ENCODE data around the gene SEC31A. TPM values are rescaled to one million over a fixed set of nuclear protein-coding genes. Genes with fewer than 3 reads are reported as not detected.

The SEC31A gene
- total RNA-seq, 1 donor from 2014 or later = 210 TPM

DNA sequence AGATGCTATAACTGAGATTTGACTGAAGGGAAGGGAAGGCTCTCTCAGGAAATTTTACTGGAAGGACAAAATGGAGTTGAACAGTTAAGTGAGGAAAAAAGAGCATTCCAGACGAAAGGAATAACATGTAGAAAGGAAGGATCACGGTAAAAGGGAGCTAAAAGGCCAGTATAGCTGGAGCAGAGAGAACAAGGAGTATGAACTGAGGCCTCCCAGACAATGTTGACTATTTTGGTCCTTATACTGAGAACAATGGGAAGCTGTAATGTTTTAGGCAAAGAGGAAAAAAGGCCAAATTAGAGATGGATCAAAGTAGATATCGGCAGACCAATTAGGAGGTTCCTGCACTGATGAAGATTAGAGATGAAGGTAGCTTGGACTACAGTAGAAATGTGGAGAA lies 65.5 kb downstream of the SEC31A start:
- Histone ChIP-seq H3K36me3 (peaks cover 21% of the 10 kb centered on the region), H3F3A (ENCODE audit: low read depth) (no peaks in the 10 kb centered on the region), H3K79me2 (ENCODE audit: low read depth) (no peaks in the 10 kb centered on the region), H3K4me2 (no peak overlapping the region), H3K4me1 (no peaks in the 10 kb centered on the region), H4K20me1 (ENCODE audit: low read depth) (no peaks in the 10 kb centered on the region), H3K9me3 (ENCODE audit: low read depth) (no peaks in the 10 kb centered on the region), H2AFZ (replicated peaks) (no peak overlapping the region), H3K9ac (no peak overlapping the region), H3K27me3 (no peaks in the 10 kb centered on the region), H3K27ac (no peak overlapping the region), H3K4me3 (no peak overlapping the region)
- Mint-ChIP-seq H3K4me3 (no peak overlapping the region), H3K27me3 (ENCODE audit: insufficient read depth, low read depth) (no peaks in the 10 kb centered on the region), H3K9me3 (no peaks in the 10 kb centered on the region), H3K4me1 (no peaks in the 10 kb centered on the region), H3K27ac (no peak overlapping the region), H3K36me3 (peaks cover 39% of the 10 kb centered on the region)
- no peak for DNase-seq (ENCODE audit: low spot score)
- TF ChIP-seq, protein P1, sequence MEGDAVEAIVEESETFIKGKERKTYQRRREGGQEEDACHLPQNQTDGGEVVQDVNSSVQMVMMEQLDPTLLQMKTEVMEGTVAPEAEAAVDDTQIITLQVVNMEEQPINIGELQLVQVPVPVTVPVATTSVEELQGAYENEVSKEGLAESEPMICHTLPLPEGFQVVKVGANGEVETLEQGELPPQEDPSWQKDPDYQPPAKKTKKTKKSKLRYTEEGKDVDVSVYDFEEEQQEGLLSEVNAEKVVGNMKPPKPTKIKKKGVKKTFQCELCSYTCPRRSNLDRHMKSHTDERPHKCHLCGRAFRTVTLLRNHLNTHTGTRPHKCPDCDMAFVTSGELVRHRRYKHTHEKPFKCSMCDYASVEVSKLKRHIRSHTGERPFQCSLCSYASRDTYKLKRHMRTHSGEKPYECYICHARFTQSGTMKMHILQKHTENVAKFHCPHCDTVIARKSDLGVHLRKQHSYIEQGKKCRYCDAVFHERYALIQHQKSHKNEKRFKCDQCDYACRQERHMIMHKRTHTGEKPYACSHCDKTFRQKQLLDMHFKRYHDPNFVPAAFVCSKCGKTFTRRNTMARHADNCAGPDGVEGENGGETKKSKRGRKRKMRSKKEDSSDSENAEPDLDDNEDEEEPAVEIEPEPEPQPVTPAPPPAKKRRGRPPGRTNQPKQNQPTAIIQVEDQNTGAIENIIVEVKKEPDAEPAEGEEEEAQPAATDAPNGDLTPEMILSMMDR (IDR thresholded peaks at IDR 0.05) = no peak
- no peak for TF ChIP-seq EZH2phosphoT487 (IDR thresholded peaks at IDR 0.05)
- TF ChIP-seq EZH2 (IDR thresholded peaks at IDR 0.05) = no peak

DNA sequence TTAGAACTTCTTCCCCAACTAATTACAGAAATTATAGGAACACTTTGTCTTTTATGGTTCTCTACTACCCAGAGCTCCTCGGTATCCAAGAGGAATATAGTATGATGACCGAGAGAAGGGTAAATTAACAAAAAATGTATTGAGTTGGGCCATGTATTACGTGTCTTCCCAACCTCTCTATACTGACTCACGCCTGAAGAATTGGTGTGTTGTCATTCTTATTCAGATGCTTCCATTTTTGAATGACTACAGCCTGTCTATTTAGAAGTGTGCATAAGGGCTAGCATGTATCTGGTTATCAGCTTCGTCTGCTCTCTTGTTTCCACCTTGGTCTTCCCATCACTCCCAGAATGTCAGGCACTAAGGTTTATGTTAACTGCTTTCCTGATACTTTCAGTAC lies 67.9 kb downstream of the SEC31A start:
- H4K20me1 ChIP-seq (ENCODE audit: low read depth) = no peaks in the 10 kb centered on the region
- no peaks in the 10 kb centered on the region for H3K27me3 ChIP-seq
- Mint-ChIP-seq H3K27ac (no peak overlapping the region), H3K36me3 (peaks cover 49% of the 10 kb centered on the region), H3K9me3 (no peaks in the 10 kb centered on the region), H3K27me3 (ENCODE audit: insufficient read depth, low read depth) (peaks cover 2% of the 10 kb centered on the region), H3K4me3 (no peak overlapping the region), H3K4me1 (no peaks in the 10 kb centered on the region)
- no peak overlapping the region for H3K9ac ChIP-seq
- no peak overlapping the region for H3K27ac ChIP-seq
- no peak overlapping the region for H3K4me3 ChIP-seq
- no peaks in the 10 kb centered on the region for H3K79me2 ChIP-seq (ENCODE audit: low read depth)
- DNase-seq (ENCODE audit: low spot score) = no peak
- TF ChIP-seq EZH2 (IDR thresholded peaks at IDR 0.05) (no peak), EZH2phosphoT487 (IDR thresholded peaks at IDR 0.05) (no peak)
- TF ChIP-seq, protein P1 (IDR thresholded peaks at IDR 0.05) = no peak
- peaks cover 18% of the 10 kb centered on the region for H3K36me3 ChIP-seq
- no peak overlapping the region for H3K4me2 ChIP-seq
- H3F3A ChIP-seq (ENCODE audit: low read depth) = no peaks in the 10 kb centered on the region
- no peak overlapping the region for H2AFZ ChIP-seq (replicated peaks)
- H3K4me1 ChIP-seq = no peaks in the 10 kb centered on the region
- no peaks in the 10 kb centered on the region for H3K9me3 ChIP-seq (ENCODE audit: low read depth)

DNA sequence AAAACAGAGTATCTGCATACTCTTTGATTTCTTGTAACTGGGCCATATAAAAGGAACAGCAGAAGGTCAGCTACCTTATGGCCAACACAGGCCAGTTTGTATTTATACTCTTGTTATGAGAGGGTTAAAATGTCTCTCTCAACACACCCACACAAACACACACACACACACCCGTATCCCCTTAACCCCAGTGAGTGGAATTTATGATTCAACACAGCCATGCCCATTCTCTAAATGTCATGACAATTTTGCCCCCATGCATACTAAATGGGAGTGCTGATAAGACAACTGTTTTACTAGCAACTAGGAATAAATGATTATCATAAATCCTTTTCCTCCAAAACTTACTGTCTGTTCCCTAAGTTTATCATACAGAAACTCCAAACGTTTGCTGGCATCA lies 70.3 kb downstream of the SEC31A start:
- Mint-ChIP-seq H3K36me3 (peaks cover 42% of the 10 kb centered on the region), H3K9me3 (no peaks in the 10 kb centered on the region), H3K27me3 (ENCODE audit: insufficient read depth, low read depth) (peaks cover 3% of the 10 kb centered on the region), H3K4me1 (no peaks in the 10 kb centered on the region), H3K4me3 (no peak overlapping the region), H3K27ac (no peak overlapping the region)
- no peak overlapping the region for H3K4me2 ChIP-seq
- H3K27ac ChIP-seq = no peak overlapping the region
- H3K4me3 ChIP-seq = no peak overlapping the region
- H3K9ac ChIP-seq = no peak overlapping the region
- TF ChIP-seq, protein P1 (IDR thresholded peaks at IDR 0.05) = no peak
- no peak for TF ChIP-seq EZH2 (IDR thresholded peaks at IDR 0.05)
- TF ChIP-seq EZH2phosphoT487 (IDR thresholded peaks at IDR 0.05) = no peak
- H4K20me1 ChIP-seq (ENCODE audit: low read depth) = no peaks in the 10 kb centered on the region
- H3K27me3 ChIP-seq = no peaks in the 10 kb centered on the region
- H3K79me2 ChIP-seq (ENCODE audit: low read depth) = no peaks in the 10 kb centered on the region
- peaks cover 12% of the 10 kb centered on the region for H3K36me3 ChIP-seq
- H2AFZ ChIP-seq (replicated peaks) = no peak overlapping the region
- no peaks in the 10 kb centered on the region for H3F3A ChIP-seq (ENCODE audit: low read depth)
- H3K9me3 ChIP-seq (ENCODE audit: low read depth) = no peaks in the 10 kb centered on the region
- H3K4me1 ChIP-seq = no peaks in the 10 kb centered on the region
- no peak for DNase-seq (ENCODE audit: low spot score)

Data from neural progenitor cell (in vitro differentiated cells).